ENCODE measurements around the gene SRD5A1. TPM values are rescaled to one million over a fixed set of nuclear protein-coding genes. Genes with fewer than 3 reads are reported as not detected.

Gene SRD5A1
- total and polyA plus RNA-seq, 2 experiments from 2014 or later = 18.2 to 87.3 TPM

GRCh38 chr5:6674886-6675285 is 41.6 kb downstream of the SRD5A1 start:
- Histone ChIP-seq H3K4me1 (ENCODE audit: insufficient read depth) (no peaks in the 10 kb centered on the region), H3K4me3 (no peak overlapping the region), H3K36me3 (ENCODE audit: insufficient read depth) (no peaks in the 10 kb centered on the region), H2AFZ (no peak overlapping the region), H3K9me2 (ENCODE audit: insufficient read depth) (peaks cover 18% of the 10 kb centered on the region; the same call in 1 of the 2 replicates), H3K79me2 (replicated peaks; ENCODE audit: insufficient read depth) (no peaks in the 10 kb centered on the region), H3K4me2 (no peak overlapping the region), H4K20me1 (replicated peaks; ENCODE audit: insufficient read depth) (no peaks in the 10 kb centered on the region; the same call in 1 of the 2 replicates), H3K27ac (ENCODE audit: low read depth) (no peak overlapping the region), H3F3A (replicated peaks; ENCODE audit: low read depth) (no peaks in the 10 kb centered on the region), H3K27me3 (ENCODE audit: insufficient read depth) (no peaks in the 10 kb centered on the region)
- Mint-ChIP-seq H3K4me3 (no peak overlapping the region), H3K27ac (no peak overlapping the region), H3K27me3 (ENCODE audit: insufficient read depth, low read depth, poor library complexity) (no peaks in the 10 kb centered on the region), H3K36me3 (ENCODE audit: low read depth) (peaks cover 51% of the 10 kb centered on the region), H3K9me3 (peaks cover 29% of the 10 kb centered on the region), H3K4me1 (no peaks in the 10 kb centered on the region)
- ATAC-seq (no peak), DNase-seq (ENCODE audit: low spot score) (no peak)
- no peak for TF ChIP-seq EZH2 (IDR thresholded peaks at IDR 0.05; ENCODE audit: low read depth, unreplicated experiment)
- no peak for TF ChIP-seq ETS1 (IDR thresholded peaks at IDR 0.05)
- TF ChIP-seq EZH2phosphoT487 (IDR thresholded peaks at IDR 0.05; ENCODE audit: unreplicated experiment) = no peak
- no peak for TF ChIP-seq CREB1 (CRISPR knock-in tag; IDR thresholded peaks at IDR 0.05; ENCODE audit: low read depth)
- TF ChIP-seq POLR2AphosphoS5 (IDR thresholded peaks at IDR 0.05; ENCODE audit: low read depth) = no peak
- TF ChIP-seq JUNB (IDR thresholded peaks at IDR 0.05; ENCODE audit: unreplicated experiment) = no peak
- TF ChIP-seq STAT1 (IDR thresholded peaks at IDR 0.05; ENCODE audit: unreplicated experiment) = no peak
- TF ChIP-seq ZNF114 (CRISPR knock-in tag; IDR thresholded peaks at IDR 0.05) = no peak

GRCh38 chr5:6675784-6676491 is 42.7 kb downstream of the SRD5A1 start:
- TF ChIP-seq CTCF (conservative IDR thresholded peaks at IDR 0.05; ENCODE audit: low read depth in 2 of 2) (0 out of 4 replicates have a peak, but pooled peaks of 1 of the 2 experiments have one; percentile 15), ZNF114 (CRISPR knock-in tag; IDR thresholded peaks at IDR 0.05) (no peak)

More at GRCh38 chr5:6675784-6676491, 42.7 kb downstream of the SRD5A1 start:
- H3K4me3 Mint-ChIP-seq = no peak overlapping the region
- Histone ChIP-seq H3K27me3 (ENCODE audit: insufficient read depth) (no peaks in the 10 kb centered on the region), H4K20me1 (replicated peaks; ENCODE audit: insufficient read depth) (no peaks in the 10 kb centered on the region; the same call in 1 of the 2 replicates), H3K27ac (ENCODE audit: low read depth) (no peak overlapping the region), H3K36me3 (ENCODE audit: insufficient read depth) (no peaks in the 10 kb centered on the region), H3K9me2 (ENCODE audit: insufficient read depth) (peaks cover 18% of the 10 kb centered on the region), H3K79me2 (replicated peaks; ENCODE audit: insufficient read depth) (no peaks in the 10 kb centered on the region), H3K4me1 (ENCODE audit: insufficient read depth) (no peaks in the 10 kb centered on the region), H3F3A (replicated peaks; ENCODE audit: low read depth) (no peaks in the 10 kb centered on the region), H3K4me3 (no peak overlapping the region), H3K4me2 (no peak overlapping the region), H2AFZ (no peak overlapping the region)
- no peak overlapping the region for H3K27ac Mint-ChIP-seq
- no peaks in the 10 kb centered on the region for H3K27me3 Mint-ChIP-seq (ENCODE audit: insufficient read depth, low read depth, poor library complexity)
- H3K4me1 Mint-ChIP-seq = no peaks in the 10 kb centered on the region
- peaks cover 42% of the 10 kb centered on the region for H3K36me3 Mint-ChIP-seq (ENCODE audit: low read depth)
- ATAC-seq (no peak), DNase-seq (ENCODE audit: low spot score) (no peak)
- peaks cover 29% of the 10 kb centered on the region for H3K9me3 Mint-ChIP-seq
